Neutrophil (primary cell): ENCODE results near the gene ABCC4.

Source experiments
- H3K27ac ChIP-seq: fragments of 200-600 bp; sonication (generic); 2 replicates; pipeline ENCODE4 v1.5.1; 2016; ENCODE audit warnings: mild to moderate bottlenecking, moderate library complexity
- H3K27me3 ChIP-seq: fragments of 200-600 bp; sonication (generic); 2 replicates; pipeline ENCODE4 v1.6.0; 2016; ENCODE audit warnings: mild to moderate bottlenecking
- H3K36me3 ChIP-seq: fragments of 200-600 bp; sonication (generic); 2 replicates; pipeline ENCODE4 v1.5.1; 2017
- H3K4me1 ChIP-seq, 2 experiments: fragments of 200-600 bp in 1 of 2; sonication (generic) in 1 of 2; 1 replicate in 1 of 2; 2 replicates in 1 of 2; pipeline versions ENCODE4 v1.5.1 to v1.6.1; 2013 to 2016; ENCODE audit warnings: low read depth in 1 of 2, low read length in 1 of 2, mild to moderate bottlenecking in 1 of 2, moderate library complexity in 1 of 2; ENCODE audit not compliant: control insufficient read depth in 1 of 2, insufficient read depth in 1 of 2
- H3K4me3 ChIP-seq, 2 experiments: fragments of 200-600 bp in 1 of 2; sonication (generic) in 1 of 2; 1 replicate in 1 of 2; 2 replicates in 1 of 2; pipeline ENCODE4 v1.5.1; 2013 to 2016; ENCODE audit warnings: low read depth in 1 of 2, low read length in 1 of 2, mild to moderate bottlenecking in 1 of 2, moderate library complexity in 1 of 2
- H3K9me3 ChIP-seq: fragments of 200-600 bp; sonication (generic); 2 replicates; pipeline ENCODE4 v1.5.1; 2016
- TF ChIP-seq, protein P1 (sequence below): fragments of 200-600 bp; sonication (generic); IDR thresholded peaks from 2 replicates; pipeline ENCODE4 v1.5.1; 2016; ENCODE audit warnings: antibody characterized with exemption

Gene ABCC4

DNA sequence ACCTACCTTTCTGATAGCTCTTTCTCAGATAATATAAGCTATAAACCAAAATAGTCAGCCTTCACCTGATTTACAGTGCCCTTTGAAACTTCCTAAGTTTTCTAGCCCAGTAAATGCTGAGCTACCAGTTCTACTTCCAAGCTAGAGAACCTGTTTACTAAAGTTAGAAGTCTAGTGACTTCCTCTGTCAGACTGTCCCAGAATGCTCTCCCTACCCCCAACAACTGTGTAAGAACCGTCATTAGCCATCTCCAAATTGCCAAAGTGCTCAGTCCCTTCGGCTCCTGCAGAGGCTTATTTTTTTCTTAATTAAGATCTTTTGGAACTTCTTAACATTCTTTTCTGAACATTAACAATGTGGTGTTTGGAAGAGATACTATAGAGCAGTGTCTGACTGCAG, 3.2 kb upstream of the ABCC4 start:
- no peaks in the 10 kb centered on the region for H3K9me3 ChIP-seq
- no peak overlapping the region for H3K27ac ChIP-seq
- H3K4me3 ChIP-seq = no peak overlapping the region
- H3K4me1 ChIP-seq = peaks cover 14 to 15% of the 10 kb centered on the region in 2 experiments
- H3K36me3 ChIP-seq = no peaks in the 10 kb centered on the region
- TF ChIP-seq, protein P1, sequence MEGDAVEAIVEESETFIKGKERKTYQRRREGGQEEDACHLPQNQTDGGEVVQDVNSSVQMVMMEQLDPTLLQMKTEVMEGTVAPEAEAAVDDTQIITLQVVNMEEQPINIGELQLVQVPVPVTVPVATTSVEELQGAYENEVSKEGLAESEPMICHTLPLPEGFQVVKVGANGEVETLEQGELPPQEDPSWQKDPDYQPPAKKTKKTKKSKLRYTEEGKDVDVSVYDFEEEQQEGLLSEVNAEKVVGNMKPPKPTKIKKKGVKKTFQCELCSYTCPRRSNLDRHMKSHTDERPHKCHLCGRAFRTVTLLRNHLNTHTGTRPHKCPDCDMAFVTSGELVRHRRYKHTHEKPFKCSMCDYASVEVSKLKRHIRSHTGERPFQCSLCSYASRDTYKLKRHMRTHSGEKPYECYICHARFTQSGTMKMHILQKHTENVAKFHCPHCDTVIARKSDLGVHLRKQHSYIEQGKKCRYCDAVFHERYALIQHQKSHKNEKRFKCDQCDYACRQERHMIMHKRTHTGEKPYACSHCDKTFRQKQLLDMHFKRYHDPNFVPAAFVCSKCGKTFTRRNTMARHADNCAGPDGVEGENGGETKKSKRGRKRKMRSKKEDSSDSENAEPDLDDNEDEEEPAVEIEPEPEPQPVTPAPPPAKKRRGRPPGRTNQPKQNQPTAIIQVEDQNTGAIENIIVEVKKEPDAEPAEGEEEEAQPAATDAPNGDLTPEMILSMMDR = no peak
- H3K27me3 ChIP-seq = peaks cover 50% of the 10 kb centered on the region

DNA sequence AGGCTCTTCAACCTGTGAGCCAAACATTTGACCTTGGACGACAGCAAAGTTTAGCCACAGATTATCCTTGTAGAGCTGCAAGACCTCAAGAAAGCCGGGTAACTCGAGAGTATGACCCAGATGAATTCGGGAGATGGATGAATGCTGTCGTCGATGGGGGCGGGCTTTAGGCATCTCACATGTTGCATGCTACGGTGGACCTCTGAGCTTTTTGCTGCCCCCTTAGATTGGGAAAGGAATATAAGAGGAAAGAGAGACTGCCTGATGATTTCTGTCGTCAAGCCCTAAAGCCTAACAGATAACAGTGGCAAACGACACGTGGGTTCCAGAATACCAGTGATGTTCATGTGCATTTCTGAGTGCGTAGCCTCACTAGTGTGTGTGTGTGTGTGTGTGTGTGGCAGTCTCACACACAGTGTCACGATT, 730 bp upstream of the ABCC4 start:
- H3K9me3 ChIP-seq = no peaks in the 10 kb centered on the region
- TF ChIP-seq, protein P1 = no peak
- no peaks in the 10 kb centered on the region for H3K36me3 ChIP-seq
- H3K27me3 ChIP-seq = peaks cover 56% of the 10 kb centered on the region
- peaks cover 14 to 15% of the 10 kb centered on the region in 2 experiments for H3K4me1 ChIP-seq
- peak overlapping the region; percentile 35 to 56 for H3K4me3 ChIP-seq
- no peak overlapping the region for H3K27ac ChIP-seq

DNA sequence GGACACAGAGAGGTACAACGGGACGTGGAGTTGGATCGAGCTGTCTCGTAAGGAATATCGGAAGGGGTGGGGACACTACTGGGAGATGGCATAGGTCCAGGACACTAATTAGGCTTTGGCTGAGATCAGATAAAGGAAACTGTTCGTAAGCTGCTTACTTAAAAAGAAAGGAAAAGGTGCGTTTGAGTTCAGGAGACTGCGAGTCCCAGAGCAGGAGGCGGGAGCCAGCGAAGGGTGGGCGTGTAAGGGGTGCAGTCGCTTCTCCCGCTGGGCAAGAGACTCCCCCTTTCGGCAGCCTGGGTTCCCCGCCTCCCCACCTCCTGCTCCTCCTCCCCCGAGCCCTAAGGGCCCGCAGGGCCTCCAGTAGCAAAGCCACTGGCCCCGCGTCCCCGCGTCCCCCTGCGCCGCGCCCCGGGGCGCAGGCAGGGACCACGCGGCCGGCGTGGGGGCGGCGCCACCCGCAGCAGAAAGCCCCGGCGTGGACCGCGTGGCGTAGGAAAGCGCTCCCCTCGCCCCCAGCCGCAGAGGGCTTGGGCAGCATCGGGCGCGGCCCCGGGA, 547 bp downstream of the ABCC4 start:
- no peak overlapping the region for H3K27ac ChIP-seq
- no peaks in the 10 kb centered on the region for H3K9me3 ChIP-seq
- peaks cover 14 to 15% of the 10 kb centered on the region in 2 experiments for H3K4me1 ChIP-seq
- H3K27me3 ChIP-seq = peaks cover 56% of the 10 kb centered on the region
- H3K4me3 ChIP-seq = peak overlapping the region; percentile 35 to 56
- TF ChIP-seq, protein P1 = no peak
- H3K36me3 ChIP-seq = no peaks in the 10 kb centered on the region

DNA sequence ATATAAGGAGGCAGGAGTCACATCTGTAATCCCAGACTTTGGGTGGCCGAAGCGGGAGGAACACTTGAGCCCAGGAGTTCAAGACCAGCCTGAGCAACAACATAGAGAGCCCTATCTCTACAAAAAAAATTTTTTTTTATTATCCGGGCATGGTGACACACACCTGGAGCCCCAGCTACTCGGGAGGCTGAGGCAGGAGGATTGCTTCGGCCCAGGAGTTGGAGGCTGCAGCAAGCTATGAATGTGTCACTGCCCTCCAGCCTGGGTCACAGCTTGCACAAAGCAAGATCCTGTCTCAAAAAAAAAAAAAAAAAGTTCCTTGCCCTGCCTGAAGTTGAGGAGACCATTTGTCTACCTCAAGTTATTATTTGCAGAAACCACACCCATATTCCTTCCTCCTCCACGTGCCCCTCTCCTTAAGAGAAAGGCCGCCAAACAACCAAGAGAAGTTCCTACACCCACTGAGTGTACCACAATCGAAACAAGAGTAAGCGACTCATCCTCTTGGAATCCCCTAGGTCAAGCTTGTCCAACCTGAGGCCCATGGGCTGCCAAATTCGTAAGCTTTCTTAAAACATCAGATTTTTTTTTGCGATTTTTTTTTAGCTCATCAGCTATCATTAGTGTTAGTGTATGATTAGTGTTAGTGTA, 2.2 kb downstream of the ABCC4 start:
- no peak overlapping the region for H3K27ac ChIP-seq
- no peaks in the 10 kb centered on the region for H3K36me3 ChIP-seq
- H3K4me3 ChIP-seq = no peak overlapping the region
- TF ChIP-seq, protein P1 = no peak
- peaks cover 52% of the 10 kb centered on the region for H3K27me3 ChIP-seq
- peaks cover 14 to 15% of the 10 kb centered on the region in 2 experiments for H3K4me1 ChIP-seq
- H3K9me3 ChIP-seq = no peaks in the 10 kb centered on the region

DNA sequence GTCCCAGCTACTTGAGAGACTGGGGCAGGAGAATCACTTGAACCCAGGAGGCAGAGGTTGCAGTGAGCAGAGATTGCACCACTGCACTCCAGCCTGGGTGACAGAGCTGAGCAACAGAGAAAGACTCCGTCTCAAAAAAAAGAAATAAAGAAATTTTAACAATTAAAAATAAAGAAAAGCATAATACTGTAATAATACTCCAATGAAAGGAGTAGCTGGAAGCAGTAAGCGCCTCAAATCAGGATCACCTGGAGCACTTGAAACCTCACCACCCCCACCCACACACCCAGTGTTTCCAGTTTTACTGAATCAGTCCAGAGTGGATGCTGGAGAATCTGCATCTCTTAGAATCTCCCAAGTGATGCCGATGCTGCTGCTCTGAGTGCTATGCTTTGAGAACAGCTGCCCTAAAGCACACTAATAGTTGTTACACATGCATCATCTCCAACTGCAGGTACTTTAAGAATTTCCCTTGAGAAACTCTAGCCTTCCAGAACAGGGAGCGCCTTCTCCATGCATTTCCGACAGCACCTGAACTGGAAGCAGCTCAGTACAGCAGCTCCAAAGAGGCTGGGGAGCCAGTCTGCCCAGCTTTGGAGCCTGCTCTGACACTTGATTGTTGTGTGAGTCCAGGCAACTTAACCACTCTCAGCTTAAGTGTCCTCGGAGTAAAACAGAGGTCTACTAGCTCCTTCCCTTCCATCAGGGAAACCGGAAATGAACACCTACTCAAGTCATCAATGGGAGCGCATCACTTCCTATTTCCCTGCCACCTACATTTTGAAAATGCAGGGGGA, 2.9 kb downstream of the ABCC4 start:
- no peaks in the 10 kb centered on the region for H3K9me3 ChIP-seq
- TF ChIP-seq, protein P1 = no peak
- peaks cover 45% of the 10 kb centered on the region for H3K27me3 ChIP-seq
- H3K4me1 ChIP-seq = peaks cover 14 to 15% of the 10 kb centered on the region in 2 experiments
- no peak overlapping the region for H3K4me3 ChIP-seq
- H3K27ac ChIP-seq = no peak overlapping the region
- H3K36me3 ChIP-seq = no peaks in the 10 kb centered on the region
